K562 (cell line): ENCODE data around the gene CD47. TPM values are rescaled to one million over a fixed set of nuclear protein-coding genes. Genes with fewer than 3 reads are reported as not detected.

Experiments used
- ATF3 ChIP-seq, 2 experiments: fragments of 450-650 bp in 1 of 2; sonication (generic) in 1 of 2; formaldehyde crosslinking in 1 of 2; IDR thresholded peaks in 1 of 2; conservative IDR thresholded peaks in 1 of 2; 2 replicates each; pipeline versions ENCODE4 v1.6.1 to v1.8.1; 2016 to 2023; ENCODE audit warnings: mild to moderate bottlenecking in 2 of 2, moderate library complexity in 2 of 2, inconsistent platforms in 1 of 2, missing genetic modification reagents in 1 of 2
- CSDE1 ChIP-seq, 2 experiments: fragments of 450-650 bp; IDR thresholded peaks; 2 replicates each; pipeline ENCODE4 v1.6.1; 2016; ENCODE audit warnings: mild to moderate bottlenecking in 1 of 2
- ETV1 ChIP-seq: fragments of 450-650 bp; conservative IDR thresholded peaks from 2 replicates; pipeline ENCODE4 v1.6.1; 2016; ENCODE audit warnings: missing genetic modification characterization, control low read depth, low read depth, missing compliant biosample characterization
- FOXK2 ChIP-seq, 2 experiments: fragments of 450-650 bp; IDR thresholded peaks in 1 of 2; conservative IDR thresholded peaks in 1 of 2; 2 replicates each; pipeline ENCODE4 v1.6.1; 2016; ENCODE audit warnings: low read depth in 2 of 2, mild to moderate bottlenecking in 1 of 2
- MTA1 ChIP-seq: fragments of 450-650 bp; IDR thresholded peaks from 2 replicates; pipeline ENCODE4 v1.6.1; 2017; ENCODE audit warnings: borderline replicate concordance
- NCOA6 ChIP-seq: fragments of 450-650 bp; IDR thresholded peaks from 2 replicates; pipeline ENCODE4 v1.6.1; 2017; ENCODE audit warnings: mild to moderate bottlenecking
- NFRKB ChIP-seq: fragments of 450-650 bp; IDR thresholded peaks from 2 replicates; pipeline ENCODE4 v1.6.1; 2016; ENCODE audit warnings: low read depth
- STAG1 ChIP-seq: sonication (generic); formaldehyde crosslinking; IDR thresholded peaks from 2 replicates; pipeline ENCODE4 v1.5.0; 2020; ENCODE audit warnings: missing genetic modification reagents, borderline replicate concordance
- THRB ChIP-seq: fragments of 450-650 bp; formaldehyde crosslinking; conservative IDR thresholded peaks from 2 replicates; pipeline ENCODE4 v1.4.0; 2022; ENCODE audit warnings: mild to moderate bottlenecking, missing genetic modification characterization
- VEZF1 ChIP-seq: fragments of 200-800 bp; sonication (Bioruptor generic); IDR thresholded peaks from 2 replicates; pipeline ENCODE4 v1.6.1; 2017; ENCODE audit warnings: missing genetic modification characterization, missing compliant biosample characterization
- ZMIZ1 ChIP-seq, 2 experiments: fragments of 150-350 bp in 1 of 2; IDR thresholded peaks; 2 replicates each; pipeline ENCODE4 v1.6.1; 2012 to 2016; ENCODE audit warnings: low read depth in 2 of 2, low read length in 2 of 2, mild to moderate bottlenecking in 1 of 2, moderate library complexity in 1 of 2
- ZNF224 ChIP-seq: sonication (generic); formaldehyde crosslinking; IDR thresholded peaks from 2 replicates; pipeline ENCODE4 v1.8.0; 2022; ENCODE audit warnings: mild to moderate bottlenecking, missing genetic modification reagents
- ZNF592 ChIP-seq: fragments of 450-650 bp; IDR thresholded peaks from 2 replicates; pipeline ENCODE4 v1.6.1; 2017; ENCODE audit warnings: antibody characterized with exemption, mild to moderate bottlenecking
- ZNF766 ChIP-seq: fragments of 200-800 bp; sonication (Bioruptor generic); conservative IDR thresholded peaks from 2 replicates; pipeline ENCODE4 v1.6.1; 2016; ENCODE audit warnings: missing genetic modification characterization, missing compliant biosample characterization
- ZNF79 ChIP-seq: fragments of 250-450 bp; sonication (Bioruptor Pico); IDR thresholded peaks from 2 replicates; pipeline ENCODE4 v1.4.0; 2020; ENCODE audit warnings: low read depth, mild to moderate bottlenecking, moderate library complexity
- polyA plus RNA-seq, 8 experiments: library from polyadenylated mRNA; depleted of rRNA in 4 of 8; stranded (reverse) in 5 of 8; unstranded in 3 of 8; fragments of >200 nt; fragmentation: Nextera tagmentation in 2 of 8; fragmentation: Illumina TruSeq in 1 of 8; extraction: Ambion mirVana in 2 of 8; extraction: Trizol in 1 of 8; gene quantifications; 2 replicates each; pipeline versions ENCODE4 v1.2.1 to v1.2.3, GENCODE V29; 2011 to 2014; ENCODE audit warnings: inconsistent platforms in 1 of 8, missing spikeins in 1 of 8
- total RNA-seq, 7 experiments: library from RNA; depleted of rRNA in 6 of 7; stranded (reverse); fragments of >200 nt in 6 of 7; fragmentation: Illumina TruSeq in 2 of 7; extraction: Trizol in 2 of 7; gene quantifications; 2 replicates each; pipeline versions ENCODE4 v1.2.1 to v1.2.3, GENCODE V29; 2011 to 2021; ENCODE audit warnings: low replicate concordance in 1 of 7

Gene CD47
- total and polyA plus RNA-seq, 9 of the 15 experiments (the other 6 are each of a cell fraction or from before 2014, with no cell fraction given): 10.2 to 62.6 (median 36.3) TPM

GRCh38 chr3:108006077-108006771 lies 84.6 kb downstream of the CD47 start (continued):
- TF ChIP-seq ZMIZ1 (IDR thresholded peaks at IDR 0.05; ENCODE audit: low read depth in 2 of 2, low read length in 2 of 2): no peak
- no peak for TF ChIP-seq FOXK2 (conservative IDR thresholded peaks at IDR 0.05 in 1 of 2, IDR thresholded peaks at IDR 0.05 in 1 of 2; ENCODE audit: low read depth in 2 of 2)
- no peak for TF ChIP-seq STAG1 (CRISPR knock-in tag)
- no peak for TF ChIP-seq MTA1
- TF ChIP-seq NCOA6: no peak
- TF ChIP-seq NFRKB: no peak
- no peak for TF ChIP-seq ZNF79 (CRISPR knock-in tag)
- no peak for TF ChIP-seq VEZF1 (CRISPR knock-in tag)
- no peak for TF ChIP-seq ZNF592
- TF ChIP-seq ETV1 (tag): no peak
- TF ChIP-seq THRB: no peak
- TF ChIP-seq CSDE1 (IDR thresholded peaks at IDR 0.05): no peak
- peak; percentile 20; the same call in 1 of the 2 replicates for TF ChIP-seq ATF3 (IDR thresholded peaks at IDR 0.05)
- no peak for TF ChIP-seq ATF3 (CRISPR knock-in tag; conservative IDR thresholded peaks at IDR 0.05)
- TF ChIP-seq ZNF224 (CRISPR knock-in tag): no peak
- peak; percentile 66 for TF ChIP-seq ZNF766 (CRISPR knock-in tag)
